ENCODE measurements around the gene RSRC2.

DNA sequence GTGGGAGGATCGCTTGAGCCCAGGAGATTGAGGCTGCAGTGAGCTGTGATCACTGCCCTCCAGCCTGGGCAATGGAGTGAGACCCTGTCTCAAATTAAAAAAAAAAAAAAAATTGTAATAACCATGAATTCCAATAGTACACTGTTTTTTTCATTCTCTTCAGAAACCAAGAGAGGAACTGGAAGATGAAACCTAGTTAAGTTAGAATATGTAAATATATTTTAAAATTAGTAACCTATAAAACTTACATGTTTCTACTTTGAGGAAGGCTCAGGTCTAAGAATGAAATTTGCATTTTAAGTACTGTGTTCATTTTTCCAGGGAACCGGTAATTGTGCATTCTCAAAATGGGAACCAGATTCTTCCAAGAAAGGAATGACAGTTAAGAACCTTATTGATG is 19.1 kb upstream of the RSRC2 start:
- TF ChIP-seq ARNTL (CRISPR knock-in tag; IDR thresholded peaks at IDR 0.05; ENCODE audit: borderline replicate concordance, low read depth) (no peak), BACH2 (CRISPR knock-in tag; IDR thresholded peaks at IDR 0.05; ENCODE audit: borderline replicate concordance) (no peak), ZNF70 (CRISPR knock-in tag; IDR thresholded peaks at IDR 0.05) (no peak), RARB (CRISPR knock-in tag; IDR thresholded peaks at IDR 0.05) (no peak), SNAI2 (CRISPR knock-in tag; IDR thresholded peaks at IDR 0.05) (no peak), ZFP3 (CRISPR knock-in tag; IDR thresholded peaks at IDR 0.05) (no peak)
- TF ChIP-seq, protein P1, sequence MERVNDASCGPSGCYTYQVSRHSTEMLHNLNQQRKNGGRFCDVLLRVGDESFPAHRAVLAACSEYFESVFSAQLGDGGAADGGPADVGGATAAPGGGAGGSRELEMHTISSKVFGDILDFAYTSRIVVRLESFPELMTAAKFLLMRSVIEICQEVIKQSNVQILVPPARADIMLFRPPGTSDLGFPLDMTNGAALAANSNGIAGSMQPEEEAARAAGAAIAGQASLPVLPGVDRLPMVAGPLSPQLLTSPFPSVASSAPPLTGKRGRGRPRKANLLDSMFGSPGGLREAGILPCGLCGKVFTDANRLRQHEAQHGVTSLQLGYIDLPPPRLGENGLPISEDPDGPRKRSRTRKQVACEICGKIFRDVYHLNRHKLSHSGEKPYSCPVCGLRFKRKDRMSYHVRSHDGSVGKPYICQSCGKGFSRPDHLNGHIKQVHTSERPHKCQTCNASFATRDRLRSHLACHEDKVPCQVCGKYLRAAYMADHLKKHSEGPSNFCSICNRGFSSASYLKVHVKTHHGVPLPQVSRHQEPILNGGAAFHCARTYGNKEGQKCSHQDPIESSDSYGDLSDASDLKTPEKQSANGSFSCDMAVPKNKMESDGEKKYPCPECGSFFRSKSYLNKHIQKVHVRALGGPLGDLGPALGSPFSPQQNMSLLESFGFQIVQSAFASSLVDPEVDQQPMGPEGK (CRISPR knock-in tag; IDR thresholded peaks at IDR 0.05; ENCODE audit: borderline replicate concordance): no peak
